HG02973 (cell line): Measurements from ENCODE around the gene TJP2.
"Not testable (repeated sequence)": the region's sequence is repeated elsewhere in the genome, so short reads cannot be mapped to it uniquely, and the experiment has no call there.

Experiments used
- ATAC-seq: cut with Tn5 transposase; IDR thresholded peaks from one replicate; pipeline ENCODE4 v1.9.1; 2021; ENCODE audit warnings: moderate library complexity; ENCODE audit not compliant: unreplicated experiment

The TJP2 gene

DNA sequence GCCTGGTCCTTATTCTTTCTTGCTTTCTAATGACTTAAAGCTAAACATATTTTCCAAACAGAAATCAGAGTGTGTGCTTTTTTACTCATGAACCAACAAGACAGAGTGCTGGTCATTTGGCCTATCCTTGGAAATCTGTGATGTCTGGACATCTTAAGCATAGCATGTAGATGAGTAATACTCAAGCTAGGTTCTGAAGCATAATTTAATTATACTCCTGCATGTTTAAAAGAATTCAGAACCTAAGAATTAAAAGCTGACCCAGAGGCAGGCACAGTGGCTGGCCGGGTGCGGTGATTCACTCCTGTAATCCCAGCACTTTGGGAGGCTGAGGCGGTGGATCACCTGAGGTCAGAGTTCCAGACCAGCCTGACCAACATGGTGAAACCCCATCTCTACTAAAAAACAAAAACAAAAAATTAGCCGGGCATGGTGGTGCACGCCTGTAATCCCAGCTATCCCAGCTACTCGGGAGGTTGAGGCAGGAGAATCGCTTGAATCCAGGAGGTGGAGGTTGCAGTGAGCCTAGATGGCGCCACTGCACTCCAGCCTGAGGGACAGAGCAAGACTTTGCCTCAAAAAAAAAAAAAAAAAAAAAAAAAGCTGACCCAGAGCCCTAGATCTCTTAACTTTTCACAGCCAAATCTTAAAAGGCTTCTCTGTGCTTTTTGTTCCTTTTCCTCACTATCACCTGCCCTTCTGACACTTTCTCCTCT lies 16.2 kb upstream of the TJP2 start:
- no peak for ATAC-seq

DNA sequence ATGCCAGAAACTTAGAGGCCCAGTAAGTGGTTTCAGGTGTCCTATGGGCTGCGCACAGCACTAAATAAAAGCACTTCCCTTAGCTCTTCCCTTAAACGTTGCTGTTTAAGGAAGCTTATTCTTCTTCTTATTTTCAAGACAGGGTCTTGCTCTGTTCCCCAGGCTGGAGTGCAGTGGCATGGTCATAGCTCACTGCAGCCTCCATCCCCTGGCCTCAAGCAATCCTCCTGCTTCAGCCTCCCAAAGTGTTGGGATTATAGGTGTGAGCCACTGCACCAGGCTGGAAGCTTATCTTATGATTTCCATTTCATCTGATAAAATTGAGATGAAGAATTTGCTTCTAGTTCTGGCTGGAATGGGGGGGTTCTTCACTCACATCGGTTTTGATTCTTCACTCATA lies 15.6 kb upstream of the TJP2 start:
- ATAC-seq: no peak

DNA sequence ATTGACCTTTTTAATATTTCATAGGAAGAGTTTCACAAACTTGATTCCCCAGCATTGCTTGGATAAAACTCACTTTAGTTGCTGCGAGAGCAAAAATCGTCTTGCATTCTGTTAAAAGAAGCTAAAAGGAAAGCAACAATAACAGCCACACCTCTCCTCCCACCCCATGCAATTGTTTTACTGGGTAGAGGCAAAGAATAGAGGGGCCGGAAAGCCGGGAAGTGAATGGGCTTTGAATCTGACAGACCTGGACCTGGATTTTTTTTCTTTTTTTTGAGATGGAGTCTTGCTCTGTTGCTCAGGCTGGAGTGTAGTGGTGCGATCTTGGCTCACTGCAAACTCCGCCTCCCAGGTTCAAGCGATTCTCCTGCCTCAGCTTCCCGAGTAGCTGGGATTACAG lies 9.5 kb upstream of the TJP2 start:
- ATAC-seq: not testable (repeated sequence)

DNA sequence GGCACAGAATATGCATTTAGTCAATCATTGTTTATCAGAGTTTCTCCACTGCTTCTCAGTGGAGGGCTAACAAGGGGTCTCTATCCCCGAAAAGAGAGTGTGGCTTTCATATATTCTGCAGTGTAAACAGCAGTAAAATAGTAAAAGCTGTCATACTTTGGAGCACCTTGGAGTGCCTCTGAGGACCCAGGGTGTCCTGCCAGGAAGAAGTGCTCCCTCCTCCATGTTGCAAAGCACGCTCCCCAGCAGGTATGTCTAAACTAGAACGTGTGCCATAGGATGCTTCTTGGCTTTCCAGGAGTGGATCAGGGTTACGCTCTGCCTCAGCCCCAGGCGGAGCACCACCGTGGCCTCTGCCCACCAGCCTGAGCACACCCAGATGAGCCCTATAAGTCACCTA lies 8.5 kb upstream of the TJP2 start:
- ATAC-seq: no peak

DNA sequence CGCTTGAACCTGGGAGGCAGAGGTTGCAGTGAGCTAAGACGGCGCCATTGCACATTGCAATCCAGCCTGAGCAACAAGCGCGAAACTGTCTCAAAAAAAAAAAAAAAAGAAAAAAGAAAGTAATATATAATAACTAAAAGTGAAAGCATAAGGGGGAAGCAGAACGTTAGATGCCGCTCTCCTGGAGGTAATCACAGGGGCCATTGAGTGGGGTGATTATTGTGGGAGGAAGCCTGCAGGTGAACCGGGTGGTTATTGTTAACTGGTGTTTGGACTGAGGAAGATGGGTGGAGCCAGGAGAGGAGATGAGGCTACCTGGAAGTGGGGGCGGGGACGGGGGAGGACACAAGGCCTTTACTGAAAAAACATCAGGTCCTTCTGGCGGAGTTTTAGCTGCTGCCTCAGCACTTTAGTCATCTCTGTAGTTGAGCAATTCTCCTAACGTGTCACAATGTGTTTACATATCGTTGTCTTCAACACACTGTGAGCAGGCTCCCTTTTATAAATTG lies 5.3 kb upstream of the TJP2 start:
- peak; percentile 66 for ATAC-seq

DNA sequence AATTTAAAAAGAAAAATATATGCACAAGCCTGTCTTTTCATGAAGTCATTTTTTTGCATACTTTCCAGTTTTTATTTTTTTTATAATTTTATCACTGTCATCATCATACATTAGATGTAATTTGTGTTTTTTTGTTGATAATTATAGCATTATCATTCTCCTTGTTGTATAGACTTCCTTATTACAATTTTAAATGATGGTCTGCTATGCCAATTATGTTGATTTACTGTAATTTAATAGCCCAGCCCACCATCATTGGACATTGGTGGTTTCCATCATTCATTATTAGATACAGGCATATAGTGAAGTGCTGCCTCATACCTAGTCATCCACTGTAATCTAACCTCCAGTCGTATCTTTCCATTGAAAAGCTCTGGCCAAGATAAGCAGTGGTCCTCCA lies 3.8 kb upstream of the TJP2 start:
- ATAC-seq: no peak

DNA sequence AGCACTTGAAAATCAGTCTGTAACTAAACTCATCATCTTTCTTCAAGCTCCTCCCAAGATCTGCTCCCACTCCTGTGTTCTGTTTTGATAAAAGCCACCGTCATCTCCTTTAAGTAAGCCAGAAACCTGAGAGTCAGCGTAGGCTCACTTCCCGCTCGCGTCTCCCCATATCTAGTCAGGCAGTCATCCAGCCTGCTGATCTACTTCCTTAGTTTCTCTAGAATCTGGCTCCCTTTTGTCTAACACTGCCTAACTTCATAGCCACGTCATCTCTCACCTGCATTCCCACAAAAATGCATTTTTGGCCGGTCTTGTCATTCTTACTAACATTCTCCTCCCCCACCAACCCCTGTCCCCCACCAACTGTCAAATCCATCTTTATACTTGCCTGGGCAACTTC lies 3.0 kb upstream of the TJP2 start:
- ATAC-seq: no peak

DNA sequence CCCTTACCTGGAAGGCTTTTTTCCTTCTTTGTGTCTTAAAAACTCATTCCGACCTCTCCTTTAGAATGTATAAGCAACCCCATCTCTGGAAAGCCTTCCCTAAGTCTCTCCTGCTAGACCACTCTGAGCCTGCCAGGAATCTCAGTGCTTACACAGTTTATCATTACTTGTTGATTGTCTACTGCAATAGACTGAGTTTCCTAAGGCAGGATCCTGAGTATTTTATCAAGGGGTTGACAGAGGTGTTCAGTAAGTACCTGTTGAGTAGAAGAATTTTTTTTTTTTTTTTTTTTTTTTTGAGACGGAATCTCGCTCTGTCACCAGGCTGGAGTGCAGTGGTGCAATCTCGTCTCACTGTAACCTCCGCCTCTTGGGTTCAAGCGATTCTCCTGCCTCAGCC lies 2.6 kb upstream of the TJP2 start:
- no peak for ATAC-seq

DNA sequence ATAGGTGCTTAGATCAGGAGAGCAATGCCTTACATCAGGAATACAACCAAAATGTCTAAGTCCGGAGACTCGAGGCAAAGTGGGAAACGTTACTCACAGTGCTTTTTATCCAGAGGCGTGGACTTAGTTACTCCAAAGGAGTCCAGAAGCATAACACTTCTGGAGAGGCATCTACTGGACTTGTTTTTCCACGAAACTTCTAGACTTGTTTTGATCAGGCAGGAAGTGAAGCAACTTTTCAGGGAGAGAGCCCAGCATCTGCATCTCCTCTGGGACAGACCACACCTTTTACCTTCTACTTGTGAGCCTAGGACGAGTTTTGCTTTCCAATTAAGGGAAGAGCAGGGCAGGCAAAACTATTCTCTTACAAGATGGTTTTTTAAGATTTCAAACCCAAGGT lies 1.2 kb upstream of the TJP2 start:
- no peak for ATAC-seq

DNA sequence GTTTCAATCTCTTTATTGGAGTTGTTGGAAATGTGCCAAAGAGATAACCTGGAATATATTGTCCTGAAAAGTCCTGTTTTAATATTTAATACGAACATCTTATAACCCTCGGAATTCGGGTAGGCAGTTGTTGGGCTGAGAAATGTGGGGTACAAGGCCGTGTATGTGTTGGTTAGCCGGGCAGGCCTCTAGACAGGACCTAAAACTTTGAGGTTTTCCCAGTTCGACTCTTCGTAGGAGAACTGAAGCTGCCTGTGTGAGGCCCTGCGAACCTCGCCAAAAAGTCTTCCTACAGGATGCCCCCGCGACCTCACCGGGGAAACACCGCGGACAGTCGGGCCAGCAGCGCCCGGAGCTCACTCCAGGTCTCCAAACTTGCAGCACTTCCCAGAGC lies 583 bp upstream of the TJP2 start:
- no peak for ATAC-seq

DNA sequence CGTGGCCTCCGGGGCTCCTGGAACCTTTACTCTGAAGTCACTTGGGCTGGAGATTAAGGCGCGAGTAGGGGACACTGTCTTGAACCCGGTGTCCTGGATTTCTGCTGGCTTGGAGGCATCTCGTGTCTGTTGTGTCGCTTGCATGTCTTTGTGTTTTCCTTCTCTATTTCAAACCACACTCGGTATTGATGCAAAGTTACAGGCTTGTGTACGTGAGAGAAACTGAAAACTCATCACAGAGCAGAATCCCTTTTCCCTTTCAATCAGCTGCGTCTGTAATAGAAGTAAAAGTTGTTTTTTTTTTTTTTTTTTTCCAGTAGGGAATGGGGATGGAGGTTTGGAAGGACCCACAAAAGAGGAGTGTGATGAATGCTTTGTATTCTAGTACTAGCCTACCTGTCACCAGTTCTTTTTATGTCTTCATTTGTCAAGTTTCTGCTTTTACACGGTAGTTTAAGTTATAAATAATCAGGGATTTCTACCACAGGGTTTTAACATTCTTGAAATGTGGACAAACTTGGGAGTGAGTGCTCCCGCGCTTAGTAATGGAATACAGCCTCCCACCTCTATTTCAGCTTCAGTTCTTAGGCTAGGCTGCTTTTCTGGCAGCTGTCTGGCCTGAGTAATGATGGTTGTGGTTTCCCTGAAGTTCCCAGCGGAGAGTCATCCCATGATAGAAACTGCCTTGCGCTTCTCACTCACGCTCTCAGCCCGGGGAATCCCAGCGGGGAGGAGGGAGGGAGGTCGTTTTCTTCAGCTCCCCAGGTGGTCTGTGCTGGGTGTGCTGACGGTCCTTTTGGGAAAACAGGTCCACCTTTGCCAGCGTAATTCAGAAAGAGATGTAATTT lies 763 bp downstream of the TJP2 start:
- peak; percentile 56 for ATAC-seq

DNA sequence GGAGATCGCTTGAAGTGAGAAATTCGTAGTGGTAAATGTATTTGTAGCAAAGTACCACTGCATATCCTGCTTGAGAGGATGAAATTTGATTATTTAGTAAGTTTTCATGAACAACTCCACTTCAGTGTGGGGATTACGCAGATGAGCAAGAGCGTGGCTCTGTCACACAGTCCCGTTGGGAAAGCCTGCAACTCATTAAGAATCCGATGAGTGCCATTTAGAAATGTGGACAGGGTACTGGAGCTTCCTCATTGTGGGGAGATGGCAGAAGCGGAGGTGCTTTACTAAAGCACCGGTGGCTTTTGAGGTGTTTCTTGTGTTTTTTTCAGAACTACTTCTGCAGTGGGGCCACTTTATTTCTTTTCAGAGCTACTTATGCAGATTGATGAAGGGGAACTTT lies 1.4 kb downstream of the TJP2 start:
- no peak for ATAC-seq

DNA sequence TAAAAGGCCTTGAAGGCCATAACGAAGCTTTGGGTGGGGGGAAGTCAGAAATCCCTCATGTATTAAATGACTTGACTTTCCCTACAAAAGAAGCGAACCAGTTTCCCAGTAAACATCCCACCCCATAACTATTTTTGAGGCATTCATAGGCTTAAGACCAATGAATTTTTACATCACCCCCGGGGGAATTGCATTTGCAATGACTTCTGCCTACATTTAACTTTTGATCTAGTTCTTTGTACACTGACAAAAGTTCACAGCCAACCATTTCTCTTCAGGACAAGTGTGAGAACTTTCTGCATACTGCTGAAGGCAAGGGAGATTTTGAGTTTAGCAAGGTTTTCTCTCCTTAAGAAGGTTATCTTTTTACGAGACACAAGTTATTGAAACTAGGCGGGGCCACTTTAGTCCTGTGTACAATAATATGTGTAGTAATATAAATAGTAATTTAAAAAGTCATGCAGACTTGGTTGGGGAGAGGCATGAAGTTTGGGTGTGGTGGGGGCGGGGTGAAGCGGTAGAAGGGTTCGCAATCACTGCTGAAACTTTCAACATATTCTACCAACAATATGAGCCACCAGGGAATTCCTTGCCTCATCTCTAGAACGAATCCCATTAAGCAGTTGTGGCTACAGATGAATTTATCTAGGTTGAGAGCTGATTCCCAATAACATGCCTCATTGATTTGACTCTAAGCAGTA lies 2.5 kb downstream of the TJP2 start:
- ATAC-seq: no peak

DNA sequence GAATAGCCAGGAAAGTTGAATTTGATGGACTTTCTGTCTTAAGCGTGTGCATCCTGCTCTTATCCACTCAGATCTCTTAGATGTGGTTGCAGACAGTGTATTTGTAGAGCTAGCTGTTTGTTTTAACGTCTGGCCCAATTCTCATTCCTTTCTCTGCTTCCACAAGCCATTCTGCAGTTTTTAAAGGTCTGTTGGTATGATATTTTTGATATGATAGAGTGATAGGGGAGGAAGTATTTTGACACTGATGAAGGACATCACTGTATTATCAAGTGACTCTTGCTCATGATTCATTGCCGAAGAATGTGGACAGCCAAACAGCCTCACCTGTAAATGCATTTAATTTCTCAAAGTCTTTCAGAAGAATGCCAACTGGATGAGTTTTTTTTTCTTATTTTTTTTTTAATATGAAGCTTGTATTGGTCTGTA lies 4.5 kb downstream of the TJP2 start:
- ATAC-seq: no peak

DNA sequence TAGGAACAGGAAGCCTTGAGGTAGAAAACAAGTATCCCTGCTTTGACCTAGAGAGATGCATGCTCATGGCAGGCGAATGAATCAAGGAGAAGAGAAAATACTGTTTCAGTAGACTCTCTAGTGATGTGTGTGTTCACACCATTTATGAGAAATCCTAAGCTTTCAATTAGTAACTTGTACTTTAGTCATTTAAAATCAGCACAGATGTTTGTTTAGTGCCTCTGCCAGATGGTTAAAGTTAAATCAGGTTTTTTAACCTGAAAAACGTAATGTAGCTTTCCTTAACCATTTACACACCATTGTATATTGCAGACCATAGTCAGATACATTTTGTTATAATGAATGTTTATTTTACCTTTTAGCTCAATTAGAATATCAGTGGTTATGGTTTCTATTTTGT lies 5.0 kb downstream of the TJP2 start:
- ATAC-seq: no peak

DNA sequence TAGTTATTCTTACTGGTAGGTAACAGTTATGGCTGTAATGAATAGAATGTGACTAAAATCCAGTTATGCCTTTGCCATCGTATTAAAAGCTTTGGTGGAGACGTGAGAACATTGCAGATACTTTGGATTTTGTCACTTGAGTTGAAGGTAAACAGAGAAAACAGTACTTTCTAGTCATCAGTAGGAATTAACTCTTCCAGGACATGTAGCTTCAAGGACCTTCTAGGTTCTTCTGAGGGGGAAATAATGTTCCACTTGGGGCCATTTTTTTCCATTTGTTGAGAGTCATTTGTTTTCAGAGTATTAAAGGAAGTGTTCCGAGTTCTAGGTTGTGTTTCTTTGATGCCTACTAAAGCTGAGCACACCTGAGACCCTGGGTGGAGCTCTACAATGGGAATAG lies 6.1 kb downstream of the TJP2 start:
- ATAC-seq: no peak

DNA sequence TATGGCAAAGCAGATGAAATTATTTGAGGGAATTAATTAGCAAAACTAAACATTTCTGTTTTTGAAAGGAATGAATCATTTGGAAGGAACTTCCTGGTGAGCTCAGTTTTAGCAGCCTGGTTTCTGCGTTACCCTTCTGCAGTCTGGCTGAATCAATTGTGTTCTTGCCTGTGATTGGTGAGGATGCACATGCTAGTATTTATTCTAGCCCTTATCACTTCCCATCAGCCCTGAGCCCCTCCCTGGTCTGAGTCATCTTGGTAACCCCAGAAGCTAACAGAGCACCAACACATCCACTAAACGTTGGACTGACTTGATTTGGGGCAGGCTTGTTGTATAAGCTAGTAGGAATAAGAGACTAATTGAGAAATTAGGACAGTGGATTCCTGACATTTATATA lies 6.6 kb downstream of the TJP2 start:
- ATAC-seq: no peak

DNA sequence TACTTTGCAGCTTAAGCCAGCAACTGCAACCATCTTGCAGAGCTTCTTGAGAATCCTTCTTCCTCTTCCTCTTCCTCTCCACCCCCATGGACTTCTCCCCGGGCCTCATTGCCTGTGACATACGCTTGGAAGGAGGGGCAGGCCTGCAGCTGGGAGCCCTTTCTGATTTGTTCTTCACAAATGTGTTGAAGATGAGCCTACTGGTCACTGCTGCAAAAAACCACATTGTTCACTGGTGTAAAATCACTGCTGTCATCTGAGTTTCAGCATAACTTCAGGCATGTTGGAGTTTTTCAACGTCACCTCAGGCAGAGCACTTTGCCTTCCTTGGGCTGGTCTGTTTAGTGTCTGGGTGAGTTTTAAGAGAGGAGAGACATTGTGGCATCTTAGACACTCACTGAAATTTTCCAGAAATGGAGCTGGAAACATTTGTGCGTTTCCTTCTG lies 7.9 kb downstream of the TJP2 start:
- ATAC-seq: no peak

DNA sequence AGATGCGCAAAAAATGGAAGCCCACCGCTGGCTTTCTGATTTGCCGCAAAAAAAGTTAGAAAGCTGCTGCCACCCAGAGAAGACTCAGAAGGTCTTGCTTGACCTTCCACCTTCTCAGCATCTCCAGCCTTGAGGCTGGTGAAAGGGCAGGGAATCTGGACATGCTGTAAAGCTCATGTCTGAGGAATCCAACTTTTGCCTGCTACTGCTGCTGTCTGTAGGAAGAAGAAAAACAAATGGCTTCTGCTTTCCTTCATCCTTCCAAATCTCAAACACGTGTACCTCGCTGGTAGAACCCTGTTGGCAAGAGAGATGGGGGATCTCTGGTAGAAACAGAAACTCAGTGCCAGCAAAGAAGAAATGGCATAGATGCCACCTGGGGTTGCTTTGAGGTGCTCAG lies 10.2 kb downstream of the TJP2 start:
- ATAC-seq: no peak

DNA sequence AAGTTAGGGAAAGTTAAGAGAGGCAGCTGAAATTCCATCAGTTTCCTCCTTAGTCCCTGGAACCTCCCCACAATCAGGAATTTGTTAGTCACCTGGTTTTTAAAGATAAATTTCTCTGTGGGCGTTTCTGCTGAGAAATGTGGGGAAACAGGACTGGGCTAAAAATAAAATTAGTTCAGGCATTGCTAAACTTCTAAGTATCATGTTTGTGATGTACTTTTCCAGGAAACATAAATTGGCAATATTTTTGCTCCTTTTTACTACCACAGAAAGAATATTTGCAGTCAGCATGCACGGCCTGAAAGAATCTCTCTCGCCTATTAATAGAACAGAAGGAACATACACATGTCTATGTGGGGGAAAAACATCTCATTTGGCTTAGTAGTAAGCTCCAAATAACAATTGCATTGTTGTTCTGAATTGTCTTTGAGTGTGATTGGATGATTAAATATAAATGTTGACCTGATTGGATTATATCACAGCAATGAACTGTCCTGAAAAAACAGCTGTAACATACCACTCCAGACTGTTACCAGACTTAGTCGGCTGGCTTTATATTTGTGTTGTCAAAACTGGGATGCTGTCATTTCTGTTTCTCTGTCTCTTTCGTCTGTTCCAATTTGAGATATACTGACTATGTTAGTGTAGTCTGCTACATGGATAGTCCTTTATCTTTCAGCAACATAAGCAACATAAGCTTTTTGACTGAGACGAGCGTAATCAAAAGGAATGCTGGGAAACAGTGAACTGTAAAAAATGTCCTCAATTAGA lies 12.9 kb downstream of the TJP2 start:
- ATAC-seq: no peak

DNA sequence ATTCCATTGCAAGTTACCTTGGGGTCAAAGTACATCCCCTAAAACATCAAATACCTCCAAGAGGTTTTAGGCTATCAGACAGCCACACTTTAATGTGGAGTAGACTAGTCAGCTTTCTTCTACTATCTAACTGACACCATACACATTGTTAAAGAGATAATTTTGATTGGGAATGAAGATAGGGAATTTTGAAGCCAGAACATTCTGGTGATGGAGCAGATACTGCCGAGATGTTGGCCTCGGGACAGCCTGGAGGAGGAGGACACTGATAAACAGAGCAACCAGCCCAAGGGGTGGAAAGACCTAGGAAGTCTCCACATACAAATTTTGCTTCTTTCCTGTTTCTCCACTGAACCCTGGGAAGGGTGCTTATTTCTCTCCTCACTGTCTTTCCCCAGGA lies 14.9 kb downstream of the TJP2 start:
- no peak for ATAC-seq
